Measurements from ENCODE around the gene GNG8. TPM values are rescaled to one million over a fixed set of nuclear protein-coding genes. Genes with fewer than 3 reads are reported as not detected.

Gene GNG8
- 1 to 10 TPM in 1 of 10 donors, under 1 TPM in 2, not detected in 7; 0.65 to 1.9 (median 0.80) TPM for polyA plus RNA-seq (ENCODE audit: insufficient read length in 10 of 10)
- long read RNA-seq, donor 1: 0 reads
- long read RNA-seq, donor 2: 0 reads
- long read RNA-seq, donor 3: 0 reads
- long read RNA-seq, donor 4: 0 reads
- long read RNA-seq, donor 5: 0 reads
- long read RNA-seq, donor 6: 0 reads
- long read RNA-seq, donor 7: 0 reads
- long read RNA-seq, donor 8: 0 reads
- long read RNA-seq, donor 9: 0 reads

DNA sequence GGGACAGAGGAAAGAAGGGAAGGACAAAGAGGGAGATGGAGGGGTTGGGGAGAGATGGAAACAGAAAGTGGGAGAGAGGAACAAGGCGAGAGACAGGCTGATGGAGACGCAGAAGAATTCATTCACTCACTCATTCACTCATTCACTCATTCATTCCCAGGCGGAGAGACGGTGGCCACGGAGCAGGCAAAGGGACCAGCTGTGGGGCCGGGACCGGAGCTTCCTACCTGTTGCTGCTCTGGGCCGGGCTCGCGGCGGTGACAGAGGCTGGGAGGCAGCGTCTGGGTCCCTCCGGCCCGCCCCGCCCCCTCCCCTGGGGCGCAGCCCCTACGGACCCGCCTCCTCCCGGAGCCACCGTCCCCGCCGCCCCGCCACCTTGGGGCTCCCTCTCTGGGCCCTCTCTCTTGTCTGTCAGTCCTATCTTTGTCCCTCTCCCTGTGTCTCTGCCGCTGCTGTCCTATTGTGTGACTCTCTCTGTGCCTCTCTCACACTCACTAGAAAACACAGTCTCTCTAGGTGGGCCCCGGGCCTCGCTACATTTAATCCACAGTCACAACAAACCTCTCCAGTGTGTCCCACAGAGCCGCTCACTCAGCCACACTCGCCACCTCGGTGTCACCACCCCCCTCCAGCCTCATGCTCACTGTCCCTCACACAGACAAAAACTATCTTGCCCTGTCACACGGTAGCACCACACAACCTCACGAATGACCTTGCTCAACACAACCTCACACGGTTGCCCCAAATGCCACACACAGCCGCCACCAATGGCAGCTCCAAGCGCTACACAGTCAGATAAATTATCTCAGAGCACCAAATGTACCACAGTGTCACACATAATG is at the start of gene GNG8:
Gene GNG8, minus strand, starts transcription at position 283 of the 842 bp plus-strand sequence. CDS start 1,520 bp downstream, outside the sequence.
- no peak for DNase-seq

DNA sequence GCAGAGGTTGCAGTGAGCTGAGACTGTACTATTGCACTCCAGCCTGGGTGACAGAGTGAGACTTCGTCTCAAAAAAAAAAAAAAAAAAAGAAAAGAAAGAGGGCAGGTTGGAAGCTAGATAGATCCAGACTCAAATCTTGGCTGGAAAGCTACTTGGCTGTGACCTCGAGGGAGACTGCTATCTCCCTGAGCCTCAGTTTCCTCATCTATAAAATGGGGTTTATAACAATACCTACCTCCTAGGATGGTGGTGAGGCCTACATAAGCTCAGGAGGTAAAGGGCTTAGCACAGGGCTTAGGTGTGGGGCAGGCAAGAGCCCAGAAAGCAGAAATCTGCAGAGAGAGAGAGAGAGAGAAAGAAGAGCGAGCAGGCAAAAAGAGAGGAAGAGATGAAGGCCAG is 49.2 kb upstream of the GNG8 start:
- DNase-seq: no peak

DNA sequence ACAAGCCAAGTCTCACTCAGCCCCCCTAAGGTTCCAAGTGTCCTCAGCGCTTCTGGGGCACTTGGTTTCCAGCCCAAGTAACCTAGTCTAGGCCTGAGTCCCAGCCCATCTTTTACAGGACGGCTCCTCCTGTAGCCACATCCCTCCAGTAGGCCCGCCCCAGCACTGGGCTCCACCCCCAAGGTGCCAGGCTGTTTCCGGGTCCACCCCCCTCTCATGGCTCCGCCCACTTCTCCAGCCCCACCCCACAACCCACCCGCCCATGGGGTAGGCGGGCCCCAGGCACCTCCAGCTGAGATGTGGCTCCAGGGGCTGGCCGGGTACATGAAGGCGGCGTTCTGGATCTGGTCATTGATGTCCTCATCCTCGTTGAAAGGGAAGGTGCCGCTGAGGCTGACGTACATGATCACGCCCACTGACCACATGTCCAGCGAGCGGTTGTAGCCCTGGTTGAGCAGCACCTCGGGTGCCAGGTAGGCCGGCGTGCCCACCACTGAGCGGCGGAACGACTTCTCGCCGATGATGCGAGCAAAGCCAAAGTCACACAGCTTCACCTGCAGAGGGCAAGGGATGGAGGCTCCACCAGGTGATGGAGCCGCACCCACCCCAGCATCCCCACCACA is 42.2 kb upstream of the GNG8 start:
- DNase-seq: no peak

DNA sequence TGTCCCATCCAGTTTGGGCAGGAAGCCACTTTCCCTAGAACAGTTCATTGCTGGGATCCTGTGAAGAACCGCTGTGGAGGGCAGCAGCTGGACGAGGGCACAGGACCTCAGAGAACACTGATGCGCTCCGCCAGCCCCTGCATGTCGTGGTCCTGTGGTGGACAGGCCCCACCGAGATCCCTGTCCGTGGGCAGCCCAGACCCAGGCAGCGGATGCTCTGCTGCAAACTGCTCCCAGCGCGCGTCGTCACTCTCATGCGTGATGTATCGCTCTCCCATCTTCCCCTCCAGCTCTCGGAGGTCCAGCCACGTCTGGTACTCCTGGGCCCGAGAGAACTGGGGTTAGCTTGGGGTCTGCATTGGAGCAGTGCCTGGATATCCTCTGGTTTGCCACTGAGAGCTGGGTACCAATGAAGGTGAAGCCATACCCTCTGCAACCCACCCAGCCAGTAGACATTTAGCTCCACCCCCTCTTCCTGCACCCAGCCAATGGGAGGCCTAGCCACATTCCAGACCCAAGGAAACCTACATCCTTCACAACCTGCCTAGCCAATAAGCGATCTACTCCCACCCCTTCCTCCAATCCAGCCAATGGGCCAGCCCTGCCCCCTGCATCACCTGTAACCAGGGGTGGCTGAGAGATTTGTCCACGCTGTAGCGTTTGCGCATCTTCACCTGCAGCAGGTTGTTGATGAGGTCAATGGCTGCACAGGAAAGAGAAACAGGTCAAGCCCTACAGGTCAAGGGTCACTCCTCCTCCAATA is 38.6 kb upstream of the GNG8 start:
- no peak for DNase-seq

DNA sequence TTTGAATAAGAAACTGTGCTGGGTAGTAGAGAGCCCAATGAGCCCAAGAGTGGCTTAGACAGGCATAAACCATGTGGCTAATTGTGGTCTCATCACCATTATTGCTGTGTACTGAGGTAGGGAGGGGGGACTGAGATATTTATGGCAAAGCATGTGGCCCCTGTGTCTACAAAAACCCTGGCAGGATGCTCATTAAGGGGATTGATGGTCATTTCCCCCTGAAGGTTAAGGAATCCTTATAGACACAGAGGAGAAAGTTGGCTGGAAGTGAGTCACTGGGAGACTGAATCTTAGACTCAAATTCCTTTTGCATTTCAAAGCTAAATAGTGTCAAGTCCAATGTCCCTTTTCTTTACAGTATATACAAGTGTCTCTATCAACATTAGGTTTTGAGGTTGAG is 34.8 kb upstream of the GNG8 start:
- peak in 1 of 3 donors; percentile 7 for DNase-seq

DNA sequence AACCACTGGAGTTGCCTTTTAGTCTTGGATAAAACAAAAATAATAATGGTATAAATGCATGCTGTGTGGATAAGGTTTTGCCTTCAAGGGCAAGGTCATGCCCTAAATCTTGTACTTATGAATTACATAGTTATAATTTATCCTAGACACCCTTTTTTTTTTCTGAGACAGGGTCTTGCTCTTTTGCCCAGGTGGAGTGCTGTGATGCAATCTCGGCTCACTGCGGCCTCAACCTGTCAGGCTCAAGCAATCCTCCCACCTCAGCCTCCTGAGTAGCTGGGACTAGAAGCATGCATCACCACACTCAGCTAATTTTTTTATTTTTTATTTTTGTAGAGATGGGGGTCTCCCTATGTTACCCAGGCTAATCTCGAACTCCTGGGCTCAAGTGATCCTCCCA is 32.7 kb upstream of the GNG8 start:
- no peak for DNase-seq

DNA sequence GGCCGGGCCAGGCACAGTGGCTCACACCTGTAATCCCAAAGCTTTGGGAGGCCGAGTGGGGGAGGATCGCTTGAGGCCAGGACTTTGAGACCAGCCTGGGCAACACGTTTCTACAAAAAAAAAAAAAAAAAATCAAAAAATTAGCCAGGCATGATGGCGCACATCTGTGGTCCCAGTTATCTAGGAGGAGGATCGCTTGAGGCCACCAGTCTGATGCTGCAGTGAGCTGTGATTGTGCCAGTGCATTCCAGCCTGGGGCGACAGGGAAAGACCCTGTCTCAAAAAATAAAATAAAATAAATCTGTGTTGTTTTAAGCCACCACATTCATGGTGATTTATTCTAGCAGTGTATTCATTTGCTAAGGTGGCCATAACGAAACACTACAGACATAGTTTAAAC is 29.1 kb upstream of the GNG8 start:
- no peak for DNase-seq

DNA sequence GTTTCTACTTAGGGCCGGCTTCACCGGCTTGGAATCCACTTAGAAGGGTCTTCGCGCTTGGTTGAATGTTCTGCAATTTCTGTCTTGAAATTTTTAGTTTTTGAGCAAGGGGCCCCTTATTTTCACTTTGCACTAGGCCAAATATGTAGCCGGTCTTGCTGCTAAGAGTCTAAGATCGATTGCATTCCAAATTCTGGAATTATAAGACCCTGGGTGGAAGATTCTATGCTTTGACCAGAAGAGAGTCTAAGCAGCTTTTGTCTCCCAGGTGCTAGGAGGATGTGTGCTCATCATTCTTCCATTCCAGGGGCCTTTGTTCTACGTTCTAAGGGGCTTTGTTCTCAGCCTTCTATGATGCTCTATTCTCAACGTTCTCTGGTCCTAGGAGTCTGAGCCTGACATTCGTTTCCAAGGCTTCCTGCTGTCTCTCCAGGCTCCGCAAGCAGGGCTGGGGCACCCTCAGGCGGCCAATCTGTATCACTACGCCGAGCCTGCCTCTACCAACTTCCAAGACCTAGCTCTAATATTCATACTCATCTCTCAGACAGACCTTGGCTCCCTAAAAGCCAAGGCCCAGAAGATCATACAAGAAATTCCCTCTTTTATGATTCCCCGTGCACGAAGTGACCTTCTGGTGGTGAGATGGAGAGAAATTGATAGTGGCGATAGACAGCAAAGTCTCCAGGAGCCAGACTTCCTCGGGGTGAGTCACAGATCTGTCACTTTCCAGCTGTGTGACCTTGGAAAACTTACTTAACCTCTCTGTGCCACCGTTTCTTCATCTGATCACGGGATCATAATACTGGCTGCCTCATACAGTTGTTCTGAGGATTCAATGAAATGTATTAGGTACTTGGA is 26.0 kb upstream of the GNG8 start:
- DNase-seq: peak; percentile 84 to 94 (median 90)

DNA sequence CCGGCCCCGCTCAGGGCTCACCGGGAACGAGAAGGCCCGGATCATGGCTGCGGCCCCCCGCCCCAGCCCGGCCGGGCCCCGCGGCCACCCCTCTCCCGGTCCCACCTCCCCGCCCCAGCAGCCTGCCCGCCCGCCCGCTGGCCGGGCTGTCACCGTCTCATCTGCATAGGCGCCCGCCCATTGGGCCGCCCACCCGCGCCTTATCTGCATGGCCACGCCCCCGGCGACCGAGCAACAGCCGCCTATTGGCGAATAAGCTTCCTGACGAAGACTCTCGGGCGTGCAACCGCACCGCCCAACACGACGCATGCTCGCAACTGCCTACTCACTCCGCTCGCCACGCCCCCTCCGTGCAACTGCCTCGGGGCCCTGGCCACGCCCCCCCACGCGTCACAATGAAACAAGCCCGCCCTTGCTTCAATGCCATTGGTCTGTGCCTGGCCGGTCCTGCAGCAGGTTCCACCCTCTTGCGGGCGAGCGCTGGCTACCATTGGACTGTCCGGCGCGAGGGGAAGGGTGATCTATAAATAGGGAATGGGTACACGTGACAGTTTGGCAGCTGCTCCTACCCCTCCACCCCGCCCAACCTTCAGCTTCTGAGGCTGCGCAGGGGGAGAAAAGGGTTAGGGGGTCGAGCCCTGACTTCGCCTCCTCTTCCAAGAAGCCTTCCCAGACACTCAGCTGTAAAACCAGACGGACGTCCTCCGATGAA is 25.2 kb upstream of the GNG8 start, which contains the start of gene DACT3:
Gene DACT3, minus strand, starts transcription at position 163 of the 712 bp plus-strand sequence. Its CDS starts 118 bp downstream, at position 45.
- DNase-seq: peak; percentile 100

DNA sequence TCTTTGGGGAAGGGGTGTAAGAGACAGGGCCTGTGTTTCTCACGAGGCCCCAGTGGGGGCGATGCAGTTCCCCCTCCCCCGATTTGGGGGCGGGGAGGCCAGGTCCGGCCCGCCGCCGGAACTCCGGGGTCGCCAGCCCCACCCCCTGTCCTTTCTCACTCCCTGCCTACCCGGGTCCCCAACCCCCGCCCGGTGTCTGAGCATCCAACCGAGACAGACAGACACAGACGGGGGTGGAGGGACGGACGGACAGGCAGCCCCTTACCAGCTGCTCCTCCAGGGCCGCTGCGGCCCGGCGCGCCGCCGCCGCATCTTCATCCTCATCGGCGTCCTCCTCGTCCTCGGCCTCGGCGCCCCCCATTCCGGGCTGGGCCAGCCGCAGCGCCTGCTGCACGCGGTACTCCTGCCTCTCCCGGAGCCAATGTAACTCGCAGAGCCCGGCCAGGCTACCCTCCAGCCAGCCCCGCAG is 24.6 kb upstream of the GNG8 start:
- peak in 2 of 3 donors; percentile 17 to 38 for DNase-seq

DNA sequence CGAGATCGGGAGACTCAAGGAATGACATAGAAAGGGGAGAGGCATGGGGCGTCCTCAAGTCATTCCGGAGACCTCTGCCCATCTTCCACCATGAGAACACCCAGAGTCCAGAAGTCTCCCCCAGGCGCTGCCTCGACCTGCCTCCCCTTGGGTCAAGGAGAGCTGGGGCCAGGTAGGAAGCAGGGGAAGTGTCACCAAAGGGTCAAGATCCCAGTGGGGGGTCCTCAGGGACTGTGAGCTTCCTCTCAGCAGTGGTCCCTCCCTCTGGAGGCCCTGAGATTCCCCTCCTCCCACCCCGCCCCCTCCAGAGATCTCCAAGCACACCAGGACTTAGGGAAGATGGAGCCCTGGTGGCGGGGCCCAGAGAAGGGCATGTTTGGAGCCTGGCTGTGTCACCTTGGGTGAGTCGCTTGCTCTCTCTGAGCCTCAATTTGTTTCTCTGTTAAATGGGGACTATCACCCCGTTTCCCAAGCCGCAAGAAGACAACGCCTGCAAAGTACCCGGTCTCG is 24.1 kb upstream of the GNG8 start:
- peak; percentile 15 to 75 (median 42) for DNase-seq

DNA sequence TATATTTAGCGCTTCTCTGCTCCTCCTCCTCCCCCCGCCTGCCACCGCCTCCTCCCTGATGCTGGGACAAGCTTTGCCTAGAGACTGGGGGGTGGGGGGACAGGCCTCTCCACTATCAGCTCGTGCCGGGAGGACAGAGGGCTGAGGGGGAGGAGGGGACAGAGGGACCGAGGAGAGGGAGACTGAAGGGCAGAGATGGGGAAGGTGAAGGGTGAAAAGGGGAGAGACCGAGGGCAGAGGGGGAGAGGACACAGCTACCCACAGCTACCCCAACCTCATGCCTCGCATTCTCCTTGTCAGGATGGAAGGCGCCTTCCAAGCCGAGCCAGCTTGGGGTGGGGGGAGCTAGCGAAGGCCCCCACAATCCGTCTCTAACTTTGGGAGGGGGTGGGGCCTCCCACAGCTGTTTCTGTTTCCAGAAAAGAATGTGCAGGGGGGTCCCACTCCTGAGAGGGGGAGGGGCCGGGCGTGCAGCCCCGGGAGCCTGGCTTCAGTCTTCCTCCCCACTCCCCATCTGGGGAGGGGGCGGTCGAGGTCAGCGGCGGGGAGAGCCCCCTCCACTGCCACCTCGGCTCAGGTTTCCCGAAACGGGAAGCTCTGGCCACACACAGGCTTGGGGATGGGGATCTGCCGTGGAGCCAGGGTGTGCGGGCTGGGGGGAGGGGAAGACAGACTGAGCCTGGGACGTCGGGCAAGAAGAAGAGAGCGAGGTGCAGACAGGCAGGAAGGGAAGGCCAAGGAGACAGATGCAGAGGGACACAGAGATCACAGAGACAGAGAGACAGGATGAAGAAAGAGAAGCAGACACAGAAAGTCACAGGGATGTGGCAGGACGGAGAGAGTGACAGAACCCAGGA is 23.4 kb upstream of the GNG8 start:
- DNase-seq: peak; percentile 32 to 84 (median 53)

DNA sequence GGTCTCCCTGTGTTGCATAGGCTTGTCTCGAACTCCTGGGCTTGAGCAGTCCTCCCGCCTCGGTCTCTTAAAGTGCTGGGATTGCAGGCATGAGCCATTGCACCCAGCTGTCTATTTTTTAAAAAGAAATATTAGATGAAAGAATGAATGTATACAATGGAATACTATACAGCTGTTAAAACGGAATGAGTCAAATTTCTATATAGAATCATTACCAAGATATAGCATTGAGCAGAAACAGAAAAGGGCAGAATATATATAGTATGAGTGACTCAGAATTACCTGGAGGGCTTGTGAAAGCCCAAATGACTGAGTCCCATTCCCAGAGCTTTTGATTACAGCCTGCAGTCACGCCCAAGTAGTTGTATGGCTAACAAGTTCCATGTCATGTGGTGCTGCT is 20.5 kb upstream of the GNG8 start:
- DNase-seq: no peak

DNA sequence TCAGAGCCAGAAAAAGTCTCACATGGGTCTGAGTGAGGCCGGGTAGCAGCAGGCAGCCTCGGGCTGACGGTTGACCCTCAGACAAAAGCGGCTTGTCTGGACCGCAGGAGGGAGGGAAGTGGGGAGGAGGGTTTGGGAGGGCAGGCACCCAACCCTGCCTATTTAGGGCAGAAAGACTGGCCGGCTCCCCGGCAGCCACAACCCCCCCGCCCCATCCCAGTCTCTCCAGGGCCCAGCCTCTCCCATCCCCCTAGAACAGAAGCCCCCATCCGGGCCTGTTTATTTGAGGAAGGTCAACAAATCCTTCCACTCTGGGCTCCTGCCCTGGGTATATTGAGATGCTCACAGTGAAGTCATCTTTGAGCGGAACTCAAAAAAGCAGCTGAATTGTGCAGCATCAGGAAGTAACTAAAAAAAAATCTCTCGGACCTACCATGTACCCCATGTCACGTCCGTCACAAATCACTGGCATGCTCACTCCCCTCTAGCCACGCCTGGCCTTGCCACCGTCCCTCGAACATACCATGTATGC is 18.7 kb upstream of the GNG8 start:
- no peak for DNase-seq

DNA sequence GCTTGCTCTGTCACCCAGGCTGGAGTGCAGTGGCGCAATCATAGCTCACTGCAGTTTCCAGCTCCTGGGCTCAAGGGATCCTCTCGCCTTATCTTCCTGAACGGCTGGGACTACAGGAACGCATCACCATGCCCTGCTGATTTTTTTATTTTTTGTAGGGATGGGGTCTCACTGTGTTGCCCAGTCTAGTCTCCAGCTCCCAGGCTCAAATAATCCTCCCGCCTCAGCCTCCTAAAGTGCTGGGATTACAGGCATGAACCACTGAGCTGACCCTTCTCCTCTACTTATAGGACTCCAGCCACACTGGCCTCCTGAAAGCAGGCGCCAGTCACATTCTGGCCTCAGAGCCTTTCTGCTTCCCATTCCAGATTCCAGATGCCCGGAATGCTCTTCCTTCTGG is 14.4 kb upstream of the GNG8 start:
- no peak for DNase-seq

DNA sequence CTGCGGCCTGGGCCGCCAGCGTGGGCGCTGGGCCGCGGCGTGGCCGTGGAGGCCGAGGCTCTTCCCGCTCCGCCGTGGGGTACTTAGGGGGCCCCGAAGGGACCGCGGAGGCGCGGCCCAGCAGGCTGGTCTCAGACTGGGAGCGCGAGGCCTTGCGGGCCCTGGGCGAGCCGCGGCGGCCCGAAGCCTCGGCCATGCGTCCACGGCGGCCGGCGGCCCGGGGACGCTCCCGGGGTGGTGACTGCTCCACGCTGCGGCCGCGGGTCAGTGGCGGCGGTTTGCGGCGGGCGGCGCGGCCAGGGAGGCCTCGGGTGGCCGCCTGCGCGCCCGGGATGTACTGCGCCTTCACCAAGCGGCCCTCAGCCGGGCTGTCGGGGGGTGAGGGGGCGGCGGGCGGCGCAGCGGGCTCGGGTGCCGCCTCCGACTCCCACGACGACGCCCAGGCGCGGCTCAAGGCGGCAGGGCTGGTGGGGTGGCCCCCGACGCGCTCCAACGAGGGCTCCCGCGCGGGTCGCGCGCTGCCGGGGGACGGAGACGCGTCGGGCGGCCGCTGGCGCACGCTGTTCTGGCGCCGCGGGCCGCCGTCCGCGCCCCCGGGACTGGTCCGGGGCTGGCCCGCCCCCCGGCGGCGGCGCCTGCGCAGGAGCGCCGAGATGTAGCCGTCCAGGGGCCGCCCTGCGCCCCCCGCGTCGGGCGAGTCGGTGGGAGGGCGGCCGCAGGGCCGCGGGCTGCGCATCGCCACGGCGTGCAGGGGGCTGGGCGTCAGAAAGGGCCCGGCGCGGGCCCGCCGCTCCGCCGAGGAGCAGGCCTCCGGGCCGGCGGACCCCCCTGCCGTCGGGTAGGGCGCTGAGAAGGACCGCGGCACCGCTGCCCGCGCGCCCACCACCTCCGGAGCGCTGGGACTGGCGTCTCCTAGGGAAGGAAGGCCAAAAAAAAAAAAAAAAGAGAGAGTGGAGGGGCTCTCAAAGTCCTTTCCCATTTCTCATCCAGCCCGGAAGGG is 13.3 kb upstream of the GNG8 start:
- no peak for DNase-seq
